DOHH2 (cell line): Measurements from ENCODE around the gene ZNF30.

ENCODE experiments used
- CTCF ChIP-seq: fragments of 200-600 bp; sonication (generic); IDR thresholded peaks from one replicate; pipeline ENCODE4 v1.5.1; 2014; ENCODE audit warnings: antibody characterized with exemption, mild to moderate bottlenecking, low read depth, low read length; ENCODE audit not compliant: poor library complexity, severe bottlenecking
- EZH2phosphoT487 ChIP-seq: fragments of 200-600 bp; sonication (generic); IDR thresholded peaks from 2 replicates; pipeline ENCODE4 v1.6.1; 2017; ENCODE audit warnings: borderline replicate concordance, mild to moderate bottlenecking, antibody characterized with exemption, low read length, moderate library complexity, mixed read lengths

GRCh38 chr19:34926361-34926684, 380 bp upstream of the ZNF30 start:
- TF ChIP-seq CTCF = no peak
- no peak for TF ChIP-seq EZH2phosphoT487
